ENCODE results near the gene PAFAH2.
"Not testable (repeated sequence)": the region's sequence is repeated elsewhere in the genome, so short reads cannot be mapped to it uniquely, and the experiment has no call there.

Gene PAFAH2

GRCh38 chr1:25978403-25978802, 19.5 kb downstream of the PAFAH2 start:
- DNase-seq: no peak

GRCh38 chr1:25977801-25978200, 20.1 kb downstream of the PAFAH2 start:
- no peak for DNase-seq

DNA sequence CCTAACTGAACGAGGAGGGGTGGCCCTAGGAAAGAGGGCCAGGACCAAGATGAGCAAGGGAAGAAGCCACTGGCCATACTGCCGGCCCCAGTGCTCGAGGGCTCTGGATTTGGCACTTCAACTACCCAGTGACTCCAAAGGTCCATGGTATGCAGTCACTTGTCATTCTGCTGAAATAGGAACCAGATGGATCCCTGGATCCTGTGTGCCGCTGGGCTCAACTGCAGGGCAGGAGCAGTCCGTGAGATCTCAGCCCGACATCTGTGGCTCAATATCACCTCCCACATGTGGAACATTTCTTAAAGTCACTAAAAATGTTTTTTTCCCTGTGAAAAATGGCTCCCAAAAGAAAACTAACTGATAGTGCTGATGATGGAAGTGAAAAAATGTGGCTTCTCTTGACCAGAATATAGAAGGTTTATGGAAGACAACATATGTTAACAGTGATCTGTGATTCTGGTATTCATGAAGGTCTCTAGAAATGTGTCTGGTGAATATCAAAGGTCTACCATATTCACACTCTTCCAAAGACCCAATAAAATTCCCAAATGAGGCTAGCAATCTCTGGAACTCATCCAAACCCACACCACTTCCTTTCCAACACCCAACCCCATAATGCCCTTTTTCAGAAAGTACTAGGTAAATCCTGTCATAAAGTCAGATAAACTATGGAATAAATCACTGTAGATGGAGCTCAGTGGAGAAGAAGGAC, 24.1 kb downstream of the PAFAH2 start:
- DNase-seq: no peak

- no peak for DNase-seq
These were observed 26.1 kb downstream of the PAFAH2 start for GRCh38 chr1:25971811-25972180.

GRCh38 chr1:25971066-25971810, 26.6 kb downstream of the PAFAH2 start:
- no peak for DNase-seq

- DNase-seq: no peak
These were observed 30.6 kb downstream of the PAFAH2 start for GRCh38 chr1:25967308-25967707.

GRCh38 chr1:25959611-25960010, 38.3 kb downstream of the PAFAH2 start:
- DNase-seq: no peak

DNA sequence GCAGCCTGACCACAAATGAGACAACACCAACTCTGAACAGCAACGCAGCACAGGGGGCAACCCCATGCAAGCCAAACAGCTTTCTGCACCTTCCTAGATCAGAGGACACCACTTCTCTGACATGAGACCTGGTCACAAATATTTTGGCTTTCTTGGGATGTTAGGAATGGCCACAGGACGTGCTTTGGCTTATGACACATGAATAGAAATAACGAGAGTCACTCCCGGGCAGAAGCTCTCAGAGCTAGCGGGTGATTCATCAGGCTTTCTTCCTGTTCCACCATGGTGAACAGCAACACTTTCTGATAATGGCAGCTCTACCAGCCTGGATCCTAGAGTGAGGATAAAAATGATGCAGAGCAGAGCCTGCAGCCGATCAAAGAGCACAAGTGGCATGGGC, 39.4 kb downstream of the PAFAH2 start:
- DNase-seq: no peak

GRCh38 chr1:25955553-25955952, 42.3 kb downstream of the PAFAH2 start:
- no peak for DNase-seq

GRCh38 chr1:25954282-25954938, 43.5 kb downstream of the PAFAH2 start:
- no peak for DNase-seq

DNA sequence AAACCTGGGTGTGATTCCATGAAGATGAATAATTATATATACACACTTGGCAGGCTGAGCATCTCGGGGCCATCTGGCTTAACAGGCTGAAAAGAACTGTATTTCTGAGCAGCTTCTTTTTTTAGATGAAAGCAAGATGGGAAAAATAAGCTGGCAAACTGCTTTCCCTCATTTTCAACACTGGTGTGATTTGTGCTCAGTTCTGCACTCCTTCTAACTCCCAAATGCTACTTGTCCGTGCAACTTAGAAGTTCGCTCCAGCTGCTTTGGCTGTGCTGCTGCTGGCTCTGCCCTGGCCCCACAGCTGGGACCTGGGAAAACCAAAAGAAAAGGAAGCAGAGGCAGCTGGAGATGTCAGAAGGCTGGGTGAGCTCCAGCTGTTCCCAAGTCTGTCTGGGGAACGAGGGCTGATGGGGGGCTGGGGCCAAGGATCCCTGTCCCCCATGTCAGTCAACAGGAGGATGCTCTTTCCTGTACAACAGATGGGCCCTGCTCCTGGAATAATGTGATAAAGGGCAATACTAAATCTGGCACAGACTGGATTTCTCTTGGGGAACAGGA, 44.9 kb downstream of the PAFAH2 start:
- no peak for DNase-seq

GRCh38 chr1:25948641-25949040, 49.2 kb downstream of the PAFAH2 start:
- no peak for DNase-seq

- no peak for DNase-seq
These were observed 50.8 kb downstream of the PAFAH2 start for GRCh38 chr1:25947027-25947426.

- no peak for DNase-seq
These were observed 52.1 kb downstream of the PAFAH2 start for GRCh38 chr1:25945761-25946160.

DNA sequence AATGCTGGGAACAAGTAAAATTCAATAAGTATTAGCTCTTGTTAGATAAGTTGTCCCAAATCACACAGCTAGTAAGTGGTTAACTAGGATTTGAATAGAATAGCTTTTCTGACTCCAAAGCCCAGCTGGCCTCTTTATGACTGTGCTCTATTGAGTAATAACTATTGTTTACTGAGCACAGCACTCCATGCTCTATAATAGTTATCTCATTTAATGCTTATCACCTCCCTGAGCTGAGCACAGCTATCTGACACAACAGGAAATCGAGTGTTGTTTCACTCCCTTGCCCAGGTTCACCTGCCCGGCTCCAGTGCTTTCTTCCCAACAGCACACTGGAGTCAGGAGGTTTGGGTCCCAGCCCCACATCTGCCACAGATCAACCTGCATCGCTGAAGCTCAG, 52.9 kb downstream of the PAFAH2 start:
- no peak for DNase-seq

DNA sequence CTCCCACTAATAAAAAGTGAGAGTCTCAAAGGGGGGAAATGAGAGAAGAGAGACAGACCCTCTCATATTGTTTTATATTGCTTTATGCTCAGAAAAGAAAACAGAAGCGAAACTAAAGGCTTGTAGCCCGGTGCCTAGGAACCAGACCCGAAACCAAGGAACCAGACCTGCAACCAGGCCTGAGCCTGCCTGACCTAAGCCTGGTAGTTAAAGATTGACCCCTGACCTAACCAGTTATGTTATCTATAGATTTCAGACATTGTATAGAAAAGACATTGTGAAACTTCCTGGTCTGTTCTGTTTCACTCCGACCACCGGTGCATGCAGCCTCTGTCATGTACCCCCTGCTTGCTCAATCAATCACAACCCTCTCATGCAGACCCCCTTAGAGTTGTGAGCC, 54.4 kb downstream of the PAFAH2 start:
- not testable (repeated sequence) for DNase-seq

DNA sequence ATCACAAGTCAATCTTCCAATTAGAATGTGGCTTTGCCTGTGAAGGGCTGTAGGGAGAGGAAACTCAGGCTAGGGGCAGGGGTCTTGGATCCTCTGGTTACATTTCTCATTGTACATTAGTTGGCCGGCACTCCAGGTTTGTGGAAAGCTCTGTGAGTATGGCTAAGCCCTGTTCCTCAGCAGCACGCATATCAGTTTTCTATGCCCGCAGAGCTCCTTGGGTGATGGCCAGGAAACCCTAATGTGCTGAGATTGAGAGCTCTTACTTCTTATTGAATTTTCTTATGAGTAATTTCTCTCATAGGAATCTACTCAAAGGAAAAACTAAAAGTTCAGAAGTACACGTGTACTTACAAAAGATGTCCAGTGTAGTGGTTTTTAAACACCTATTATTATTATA, 60.9 kb downstream of the PAFAH2 start:
- no peak for DNase-seq

GRCh38 chr1:25933479-25934365, 64.1 kb downstream of the PAFAH2 start:
- no peak for DNase-seq

GRCh38 chr1:25932811-25933400, 65.0 kb downstream of the PAFAH2 start:
- not testable (repeated sequence) for DNase-seq

DNA sequence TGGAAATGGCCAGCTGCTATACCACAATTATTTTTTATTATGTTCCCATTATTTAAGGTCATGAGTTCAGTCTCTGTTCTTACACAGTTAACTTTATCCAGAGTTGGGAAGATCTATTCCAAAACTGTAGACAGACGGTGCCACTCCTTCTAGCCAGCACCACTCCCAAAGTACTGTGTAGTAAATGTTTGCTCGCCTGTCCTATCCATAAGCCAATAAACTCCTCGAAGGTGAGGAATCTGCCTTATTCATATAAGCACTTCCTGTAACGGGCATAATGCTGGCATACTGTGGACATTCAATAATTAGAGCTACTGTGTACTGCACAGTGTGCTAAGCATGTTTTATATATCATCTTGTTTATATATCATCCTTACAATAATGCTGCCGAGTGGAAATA, 65.5 kb downstream of the PAFAH2 start:
- DNase-seq: no peak

GRCh38 chr1:25929016-25929415, 68.8 kb downstream of the PAFAH2 start:
- DNase-seq: no peak
